Measurements from ENCODE around the gene AP4S1. TPM values are rescaled to one million over a fixed set of nuclear protein-coding genes. Genes with fewer than 3 reads are reported as not detected.

AP4S1 gene
- total RNA-seq, 1 donor from 2014 or later, result 11.4 TPM

GRCh38 chr14:31075144-31075543 lies 49.7 kb downstream of the AP4S1 start:
- no peak for DNase-seq (ENCODE audit: extremely low spot score, unreplicated experiment)
- H3K4me3 Mint-ChIP-seq, result no peak overlapping the region
- peaks cover 21% of the 10 kb centered on the region for H3K36me3 Mint-ChIP-seq
- peaks cover 5% of the 10 kb centered on the region for H3K9me3 Mint-ChIP-seq
- no peak overlapping the region for H3K27ac Mint-ChIP-seq
- no peaks in the 10 kb centered on the region for H3K27me3 Mint-ChIP-seq
- no peak for TF ChIP-seq CTCF (conservative IDR thresholded peaks at IDR 0.05)
- H3K4me1 Mint-ChIP-seq (ENCODE audit: unreplicated experiment), result peaks cover 3% of the 10 kb centered on the region

- Mint-ChIP-seq H3K27me3 (no peaks in the 10 kb centered on the region), H3K9me3 (peaks cover 5% of the 10 kb centered on the region), H3K36me3 (peaks cover 18% of the 10 kb centered on the region), H3K4me1 (ENCODE audit: unreplicated experiment) (peaks cover 5% of the 10 kb centered on the region), H3K4me3 (no peak overlapping the region), H3K27ac (no peak overlapping the region)
- no peak for TF ChIP-seq CTCF (conservative IDR thresholded peaks at IDR 0.05)
- no peak for DNase-seq (ENCODE audit: extremely low spot score, unreplicated experiment)
These were observed 53.3 kb downstream of the AP4S1 start for GRCh38 chr14:31078766-31079165.

GRCh38 chr14:31080056-31080455 lies 54.6 kb downstream of the AP4S1 start:
- Mint-ChIP-seq H3K27me3 (no peaks in the 10 kb centered on the region), H3K4me1 (ENCODE audit: unreplicated experiment) (peaks cover 5% of the 10 kb centered on the region), H3K27ac (peak overlapping the region; percentile 80), H3K9me3 (peaks cover 3% of the 10 kb centered on the region), H3K4me3 (no peak overlapping the region), H3K36me3 (peaks cover 16% of the 10 kb centered on the region)
- DNase-seq (ENCODE audit: extremely low spot score, unreplicated experiment), result no peak
- TF ChIP-seq CTCF (conservative IDR thresholded peaks at IDR 0.05), result no peak

GRCh38 chr14:31080484-31080883 lies 55.0 kb downstream of the AP4S1 start:
- Mint-ChIP-seq H3K36me3 (peaks cover 11% of the 10 kb centered on the region), H3K4me3 (no peak overlapping the region), H3K9me3 (no peaks in the 10 kb centered on the region), H3K4me1 (ENCODE audit: unreplicated experiment) (peaks cover 5% of the 10 kb centered on the region), H3K27ac (peak overlapping the region; percentile 80), H3K27me3 (no peaks in the 10 kb centered on the region)
- TF ChIP-seq CTCF (conservative IDR thresholded peaks at IDR 0.05), result no peak
- no peak for DNase-seq (ENCODE audit: extremely low spot score, unreplicated experiment)

GRCh38 chr14:31083781-31084180 lies 58.3 kb downstream of the AP4S1 start:
- H3K4me3 Mint-ChIP-seq, result no peak overlapping the region
- TF ChIP-seq CTCF (conservative IDR thresholded peaks at IDR 0.05), result no peak
- H3K27me3 Mint-ChIP-seq, result no peaks in the 10 kb centered on the region
- H3K9me3 Mint-ChIP-seq, result no peaks in the 10 kb centered on the region
- DNase-seq (ENCODE audit: extremely low spot score, unreplicated experiment), result no peak
- H3K4me1 Mint-ChIP-seq (ENCODE audit: unreplicated experiment), result peaks cover 5% of the 10 kb centered on the region
- H3K36me3 Mint-ChIP-seq, result peaks cover 5% of the 10 kb centered on the region
- H3K27ac Mint-ChIP-seq, result no peak overlapping the region

- DNase-seq (ENCODE audit: extremely low spot score, unreplicated experiment), result no peak
- Mint-ChIP-seq H3K9me3 (no peaks in the 10 kb centered on the region), H3K27me3 (no peaks in the 10 kb centered on the region)
These were observed 58.9 kb downstream of the AP4S1 start for GRCh38 chr14:31084385-31084784.

More at GRCh38 chr14:31084385-31084784, 58.9 kb downstream of the AP4S1 start:
- Mint-ChIP-seq H3K4me1 (ENCODE audit: unreplicated experiment) (peaks cover 5% of the 10 kb centered on the region), H3K36me3 (peaks cover 5% of the 10 kb centered on the region), H3K27ac (no peak overlapping the region), H3K4me3 (no peak overlapping the region)
- no peak for TF ChIP-seq CTCF (conservative IDR thresholded peaks at IDR 0.05)

Measured in type B pancreatic cell (in vitro differentiated cells).